ENCODE measurements around the gene PLEKHM2. TPM values are rescaled to one million over a fixed set of nuclear protein-coding genes. Genes with fewer than 3 reads are reported as not detected.

The PLEKHM2 gene
- total RNA-seq, 1 donor from 2014 or later, result 26.0 TPM

GRCh38 chr1:15758953-15759661 lies 75.0 kb downstream of the PLEKHM2 start:
- DNase-seq (ENCODE audit: low spot score), result no peak

DNA sequence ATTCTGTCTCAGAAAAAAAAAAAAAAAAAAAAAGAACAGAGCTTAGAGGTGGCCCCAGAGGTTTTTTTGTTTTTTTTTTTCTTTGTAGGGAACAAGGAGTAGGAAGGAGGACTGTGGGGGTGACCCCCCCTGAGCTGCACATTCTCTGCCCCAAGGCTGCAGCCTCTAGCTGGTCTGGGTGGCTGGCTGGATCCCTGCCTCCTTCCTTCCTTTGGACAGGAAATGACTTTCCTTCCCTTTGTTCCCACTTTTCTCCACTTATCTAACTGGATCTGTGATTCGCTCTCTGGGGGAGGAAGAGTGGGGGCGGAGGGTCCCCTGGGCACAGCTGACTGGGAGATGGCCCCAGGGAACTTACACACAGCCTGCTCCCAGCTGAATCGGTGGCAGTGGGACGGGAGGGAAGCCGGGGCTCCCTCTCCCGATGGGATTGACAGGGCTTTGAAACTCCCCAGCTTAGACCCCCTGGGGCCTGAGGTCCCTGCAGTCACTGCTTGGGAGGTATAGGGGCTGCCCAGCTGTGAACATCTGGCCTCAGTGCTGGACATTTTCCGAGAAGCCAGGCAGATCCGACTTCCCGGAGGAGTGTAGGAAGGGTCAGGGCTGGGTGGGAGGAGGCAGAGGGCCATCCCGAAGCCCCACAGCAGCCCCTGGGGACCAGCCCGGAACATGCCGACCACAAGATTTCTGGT lies 76.5 kb downstream of the PLEKHM2 start:
- peak; percentile 59 for DNase-seq (ENCODE audit: low spot score)

DNA sequence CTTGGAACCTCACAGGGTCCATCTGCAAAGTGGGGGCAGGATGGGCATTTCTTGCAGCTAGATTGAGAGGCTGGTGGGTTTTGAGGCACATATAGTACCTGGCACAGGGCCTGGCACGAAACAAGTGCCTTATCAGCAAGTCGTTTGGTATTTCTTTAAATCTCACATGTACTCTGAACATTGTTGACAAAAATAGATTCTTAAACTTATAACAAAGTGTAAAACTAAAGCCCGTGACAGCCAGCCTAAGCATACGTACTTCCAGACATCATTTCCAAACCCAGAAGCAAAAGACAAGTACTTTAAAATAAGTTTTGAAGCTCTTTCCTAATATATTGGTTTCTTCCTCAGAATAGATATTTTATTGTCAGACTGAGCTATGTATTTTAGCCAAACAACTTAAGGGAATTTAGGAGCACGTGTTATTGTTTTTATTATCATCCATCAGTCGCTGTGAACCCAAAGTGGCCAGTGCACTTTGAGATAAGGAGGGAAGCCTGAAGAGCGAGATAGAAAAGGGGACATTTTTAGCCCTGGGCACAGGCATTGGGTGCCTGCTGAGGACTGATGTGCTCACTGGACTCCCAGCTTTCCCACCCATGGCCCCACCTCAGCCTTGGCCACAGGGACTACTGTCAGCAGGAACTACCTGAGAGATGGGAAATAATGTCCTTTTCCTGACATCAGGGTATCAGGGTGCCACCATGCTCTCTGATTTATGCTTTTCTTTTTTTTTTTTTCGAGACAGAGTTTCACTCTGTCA lies 77.4 kb downstream of the PLEKHM2 start:
- no peak for DNase-seq (ENCODE audit: low spot score)

DNA sequence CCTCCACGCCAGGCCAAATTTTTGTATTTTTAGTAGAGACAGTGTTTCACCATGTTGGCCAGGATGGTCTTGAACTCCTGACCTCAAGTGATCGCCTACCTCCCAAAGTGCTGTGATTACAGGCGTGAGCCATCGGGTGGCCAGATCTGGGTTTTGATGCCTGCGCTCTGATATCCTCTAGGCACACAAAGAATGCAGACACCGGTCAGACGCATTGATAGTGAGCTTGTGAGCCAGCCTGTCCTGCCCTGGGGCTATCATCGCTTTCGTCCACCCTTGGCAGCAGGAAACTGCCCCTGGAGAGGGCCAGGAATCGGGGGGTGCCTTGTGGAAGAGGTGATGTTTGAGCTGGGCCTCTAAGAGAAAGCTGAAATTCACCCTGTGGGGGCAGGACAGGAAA lies 78.4 kb downstream of the PLEKHM2 start:
- DNase-seq (ENCODE audit: low spot score), result no peak

DNA sequence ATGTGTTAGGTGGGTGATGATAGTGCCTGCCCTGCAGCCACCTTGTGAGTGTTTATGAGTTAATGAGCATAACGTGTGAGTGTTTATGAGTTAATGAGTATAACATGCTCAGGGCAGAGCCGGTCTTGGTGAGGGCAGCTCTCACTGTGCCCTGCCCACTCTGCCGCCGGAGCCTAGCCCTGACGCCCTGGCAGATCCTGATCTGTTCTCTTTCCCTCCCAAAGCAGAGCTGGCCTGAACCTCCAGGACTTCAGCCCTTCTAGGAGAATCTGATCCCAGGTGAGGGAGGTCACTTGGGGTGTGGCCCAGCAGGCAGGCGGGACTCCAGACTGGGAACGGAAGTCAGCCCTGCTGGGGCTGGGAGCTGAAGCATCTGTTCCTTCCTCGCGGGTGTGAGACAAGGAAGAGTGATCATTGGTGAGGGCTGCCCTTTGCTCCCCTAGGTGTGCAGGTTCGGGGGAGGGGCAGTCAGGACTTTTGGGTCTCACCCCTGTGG lies 80.2 kb downstream of the PLEKHM2 start:
- DNase-seq (ENCODE audit: low spot score), result no peak

- no peak for DNase-seq (ENCODE audit: low spot score)
Observed at GRCh38 chr1:15764890-15765289, 80.8 kb downstream of the PLEKHM2 start.

- DNase-seq (ENCODE audit: low spot score), result peak; percentile 65
Observed at GRCh38 chr1:15765495-15766194, 81.5 kb downstream of the PLEKHM2 start.

GRCh38 chr1:15767941-15768340 lies 83.8 kb downstream of the PLEKHM2 start:
- DNase-seq (ENCODE audit: low spot score), result no peak

GRCh38 chr1:15768388-15768787 lies 84.3 kb downstream of the PLEKHM2 start:
- DNase-seq (ENCODE audit: low spot score), result no peak

DNA sequence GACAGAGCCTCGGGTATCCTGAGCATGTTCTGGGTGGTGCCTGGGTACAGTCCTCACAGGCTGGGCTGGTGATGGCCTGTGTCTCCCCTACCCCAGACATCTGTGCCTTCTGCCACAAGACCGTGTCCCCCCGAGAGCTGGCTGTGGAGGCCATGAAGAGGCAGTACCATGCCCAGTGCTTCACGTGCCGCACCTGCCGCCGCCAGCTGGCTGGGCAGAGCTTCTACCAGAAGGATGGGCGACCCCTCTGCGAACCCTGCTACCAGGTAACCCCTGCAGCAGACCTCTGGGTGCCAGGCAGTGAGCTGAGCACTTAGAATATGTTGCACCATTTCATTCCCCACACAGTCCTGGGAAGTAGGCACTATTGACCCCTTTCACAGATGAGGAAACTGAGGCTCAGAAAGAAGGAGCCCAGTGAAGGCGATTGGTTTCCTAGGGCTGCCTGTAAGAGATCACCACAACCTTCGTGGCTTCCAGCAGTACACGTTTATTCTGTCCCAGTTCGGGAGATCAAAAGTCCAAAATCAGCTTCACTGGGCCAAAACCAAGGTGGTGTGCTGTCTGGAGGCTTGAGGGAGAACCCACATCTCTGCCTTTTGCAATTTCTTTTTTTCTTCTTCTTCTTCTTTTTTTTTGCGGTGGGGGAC lies 86.3 kb downstream of the PLEKHM2 start:
- no peak for DNase-seq (ENCODE audit: low spot score)

GRCh38 chr1:15771836-15772515 lies 87.9 kb downstream of the PLEKHM2 start:
- no peak for DNase-seq (ENCODE audit: low spot score)

DNA sequence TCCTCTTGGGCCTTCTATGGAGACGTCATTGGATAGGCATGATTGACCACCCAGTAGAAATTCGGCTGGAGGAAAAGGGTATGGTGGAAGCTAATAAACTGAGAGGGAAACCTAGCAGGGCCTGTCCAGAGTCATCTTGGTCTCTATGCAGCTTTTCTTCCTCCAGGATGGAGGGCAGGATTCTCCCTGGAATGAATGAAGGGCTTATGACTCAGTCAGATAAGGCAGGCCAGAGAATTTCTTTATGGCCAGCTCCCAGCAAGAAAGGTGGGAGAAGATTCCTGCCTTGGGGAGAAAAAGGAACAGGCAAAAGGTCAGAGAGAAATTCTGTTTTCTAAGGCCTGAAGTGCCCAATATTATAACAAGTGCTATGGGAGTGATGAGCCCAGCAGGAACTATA lies 91.6 kb downstream of the PLEKHM2 start:
- DNase-seq (ENCODE audit: low spot score), result no peak

- DNase-seq (ENCODE audit: low spot score), result no peak
Observed at GRCh38 chr1:15777909-15778707, 94.0 kb downstream of the PLEKHM2 start.

Other genes with a start within 250 kb of the PLEKHM2 start
- 0.96 TPM for gene CTRC, start 245.9 kb upstream of the PLEKHM2 start, total RNA-seq (ENCODE audit: insufficient read depth, low replicate concordance)
- gene CELA2A, start 227.6 kb upstream of the PLEKHM2 start, total RNA-seq (ENCODE audit: insufficient read depth, low replicate concordance), result not detected
- gene CELA2B, start 208.2 kb upstream of the PLEKHM2 start, total RNA-seq (ENCODE audit: insufficient read depth, low replicate concordance), result not detected
- 6.7 TPM for gene CASP9, start 160.1 kb upstream of the PLEKHM2 start, total RNA-seq (ENCODE audit: insufficient read depth, low replicate concordance)
- gene DNAJC16, start 157.5 kb upstream of the PLEKHM2 start, total RNA-seq (ENCODE audit: insufficient read depth, low replicate concordance), result 18.5 TPM
- gene AGMAT, start 99.3 kb upstream of the PLEKHM2 start, total RNA-seq (ENCODE audit: insufficient read depth, low replicate concordance), result 1.9 TPM
- 16.1 TPM for gene DDI2, start 66.9 kb upstream of the PLEKHM2 start, total RNA-seq (ENCODE audit: insufficient read depth, low replicate concordance)
- gene SLC25A34, start 51.9 kb downstream of the PLEKHM2 start, total RNA-seq (ENCODE audit: insufficient read depth, low replicate concordance), result 0.48 TPM
- not detected for gene TMEM82, start 58.2 kb downstream of the PLEKHM2 start, total RNA-seq (ENCODE audit: insufficient read depth, low replicate concordance)
- gene FBLIM1, start 74.5 kb downstream of the PLEKHM2 start, total RNA-seq (ENCODE audit: insufficient read depth, low replicate concordance), result 134 TPM
- 0.96 TPM for gene UQCRHL, start 123.3 kb downstream of the PLEKHM2 start, total RNA-seq (ENCODE audit: insufficient read depth, low replicate concordance)
- gene SPEN, start 163.4 kb downstream of the PLEKHM2 start, total RNA-seq (ENCODE audit: insufficient read depth, low replicate concordance), result 23.1 TPM